GM10266 (cell line): ENCODE data around the gene CSN2.

Experiments used
- DNase-seq: peaks from one replicate; pipeline ENCODE4 v3.0.0; 2012; ENCODE audit errors: extremely low spot score
- CTCF ChIP-seq: IDR thresholded peaks from 2 replicates; pipeline ENCODE4 v1.5.1; 2012; ENCODE audit warnings: mild to moderate bottlenecking, low read depth; ENCODE audit not compliant: control insufficient read depth, insufficient read depth; ENCODE audit errors: missing control alignments

CSN2 gene

DNA sequence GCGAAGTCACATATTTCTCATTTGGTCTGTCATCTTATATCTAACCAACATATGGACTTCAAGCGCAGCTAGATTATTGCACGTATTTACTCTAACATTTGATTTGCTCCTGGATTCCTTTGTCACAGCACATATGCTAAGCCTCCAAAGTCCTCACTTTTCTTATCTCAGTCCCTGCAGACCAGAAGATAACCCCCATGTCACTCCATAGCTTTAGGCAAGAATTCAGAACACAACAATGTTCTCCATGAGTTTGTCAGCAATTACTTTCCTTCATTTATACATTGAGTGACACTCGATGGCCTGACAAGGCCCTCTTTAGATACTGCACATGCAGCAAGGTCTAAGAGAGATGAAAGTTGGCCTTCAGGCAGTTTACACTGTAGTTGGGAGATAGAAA lies 25.5 kb upstream of the CSN2 start:
- TF ChIP-seq CTCF, result no peak
- no peak for DNase-seq

DNA sequence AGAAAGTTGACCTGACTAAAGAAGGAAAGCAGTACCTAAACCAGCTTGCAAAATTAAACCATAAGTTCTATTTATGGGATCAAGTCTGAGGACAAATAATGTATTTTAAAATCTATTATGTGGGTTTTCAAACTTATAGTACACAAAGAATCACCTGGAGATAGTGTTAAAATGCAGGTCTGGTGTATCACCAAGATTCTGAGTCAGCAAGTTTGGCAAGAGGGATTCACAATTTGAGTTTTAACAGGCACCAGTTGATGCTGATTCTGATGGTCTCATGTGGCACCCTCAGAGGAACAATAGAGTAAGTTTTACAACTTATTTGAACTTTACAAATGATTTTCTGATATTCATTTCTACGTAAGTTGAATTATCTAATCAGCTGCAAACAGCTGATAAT lies 21.1 kb upstream of the CSN2 start:
- DNase-seq, result no peak
- TF ChIP-seq CTCF, result no peak

- TF ChIP-seq CTCF, result no peak
- no peak for DNase-seq
Measured at GRCh38 chr4:69984030-69984443, 18.5 kb upstream of the CSN2 start.

- DNase-seq, result no peak
- no peak for TF ChIP-seq CTCF
Measured at GRCh38 chr4:69977582-69977981, 12.1 kb upstream of the CSN2 start.

DNA sequence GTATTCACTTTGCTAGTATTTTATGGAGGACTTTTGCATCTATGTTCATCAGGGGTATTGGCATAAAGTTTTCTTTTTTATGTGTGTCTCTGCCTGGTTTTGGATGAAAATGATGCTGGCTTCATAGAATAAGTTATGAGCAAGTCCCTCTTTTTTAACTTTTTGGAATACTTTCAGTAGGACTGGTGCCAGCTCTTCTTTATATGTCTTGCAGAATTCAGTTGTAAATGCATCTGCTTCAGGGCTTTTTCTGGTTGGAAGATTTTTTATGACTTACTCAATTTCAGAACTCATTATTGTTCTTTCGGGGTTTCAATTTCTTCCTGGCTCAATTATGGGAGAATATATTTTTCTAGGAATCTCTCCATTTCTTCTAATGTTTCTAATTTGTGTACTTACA lies 9.1 kb upstream of the CSN2 start:
- DNase-seq, result no peak
- no peak for TF ChIP-seq CTCF

GRCh38 chr4:69970071-69970470 lies 4.5 kb upstream of the CSN2 start:
- no peak for TF ChIP-seq CTCF
- DNase-seq, result no peak

DNA sequence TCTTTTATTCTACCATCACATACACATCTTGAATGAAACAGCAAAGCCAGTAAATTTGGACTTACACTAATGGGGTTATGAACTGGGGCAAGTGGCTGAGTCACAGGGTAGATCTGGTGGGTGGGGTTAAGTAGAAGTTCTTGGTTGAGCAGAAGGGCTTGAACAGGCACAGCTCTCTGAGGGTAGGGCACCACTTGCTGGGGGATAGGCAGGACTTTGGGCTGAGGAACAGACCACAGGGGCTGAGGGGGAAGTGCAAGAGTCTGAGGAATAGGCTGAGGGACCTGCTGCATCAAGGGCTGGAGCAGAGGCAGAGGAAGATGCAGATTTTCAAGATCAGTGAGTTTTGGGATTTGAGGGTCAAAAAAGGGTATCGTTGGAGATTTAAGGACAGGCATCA lies 8.3 kb downstream of the CSN2 start:
- TF ChIP-seq CTCF, result no peak
- DNase-seq, result no peak
